Stimulated activated CD4-positive, alpha-beta T cell treated with anti-CD3 and anti-CD28 coated beads, Interleukin-2, amount 100 ng/mL, for 4 hours (primary cell): ENCODE data around the gene PHLDA1.
"Not testable (repeated sequence)": the region's sequence is repeated elsewhere in the genome, so short reads cannot be mapped to it uniquely, and the experiment has no call there.

Experiments
- DNase-seq: peaks from one replicate; pipeline ENCODE4 v3.0.0-alpha.2; 2020; ENCODE audit warnings: low read depth

Gene PHLDA1

DNA sequence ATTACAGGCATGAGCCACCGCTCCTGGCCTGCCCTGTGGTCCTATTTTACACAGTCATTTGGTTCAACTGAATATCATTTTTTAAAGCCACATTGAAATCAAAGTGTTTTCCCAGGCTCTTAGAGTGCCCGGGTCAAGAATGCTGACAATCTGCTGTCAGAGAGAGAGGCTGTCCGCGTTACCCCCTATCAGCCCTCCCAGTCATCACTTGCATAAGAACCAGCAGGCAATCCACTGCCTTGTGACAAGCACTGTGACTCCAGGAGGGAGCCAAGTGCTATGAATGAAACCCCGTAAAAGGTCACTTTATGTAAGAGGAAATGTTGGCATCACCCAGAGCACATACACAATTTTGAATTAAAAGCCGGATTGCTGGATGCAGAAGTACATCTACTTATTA lies 13.5 kb downstream of the PHLDA1 start:
- DNase-seq, result no peak

GRCh38 chr12:76014007-76014406 lies 17.6 kb downstream of the PHLDA1 start:
- DNase-seq, result no peak

DNA sequence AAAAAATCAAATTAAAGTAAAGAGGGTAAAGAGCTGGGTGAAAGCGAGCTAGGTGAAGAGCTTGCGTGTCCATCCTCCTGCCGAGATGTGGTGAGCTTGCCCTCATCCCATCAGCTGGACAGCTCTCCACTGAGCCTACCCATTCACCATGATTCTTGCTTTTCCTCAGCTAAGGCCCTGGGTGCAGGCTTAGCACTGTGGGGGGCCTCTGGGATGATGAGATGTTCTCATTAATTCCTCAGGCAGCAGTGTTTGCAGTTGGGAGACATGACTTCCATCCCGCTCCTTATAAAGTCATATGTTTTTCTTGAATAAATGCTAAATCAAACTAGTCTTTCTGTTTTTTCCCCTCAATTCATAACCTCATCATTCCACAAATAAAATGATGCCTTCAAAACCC lies 18.0 kb downstream of the PHLDA1 start:
- DNase-seq, result no peak

DNA sequence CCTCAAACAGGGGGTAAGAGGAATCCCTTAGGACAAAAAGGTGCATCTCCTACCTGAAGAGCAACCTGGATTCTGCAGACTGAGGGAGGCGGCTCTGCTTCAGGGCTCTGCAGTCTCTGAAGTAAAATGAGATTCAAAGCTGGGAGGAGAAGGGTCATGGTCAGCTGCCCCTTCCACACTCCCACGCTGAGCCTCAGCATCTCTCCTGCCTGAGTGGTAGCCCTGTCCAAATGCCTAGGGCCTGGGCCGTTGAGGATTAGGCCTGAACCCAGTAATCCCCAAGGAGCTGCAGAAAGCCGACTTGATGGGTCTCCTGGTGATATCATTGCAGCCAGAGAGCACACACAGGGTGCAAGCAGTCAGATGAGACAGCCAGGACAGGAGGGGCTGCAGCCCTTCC lies 18.9 kb downstream of the PHLDA1 start:
- no peak for DNase-seq

GRCh38 chr12:76010732-76011458 lies 20.7 kb downstream of the PHLDA1 start:
- no peak for DNase-seq

DNA sequence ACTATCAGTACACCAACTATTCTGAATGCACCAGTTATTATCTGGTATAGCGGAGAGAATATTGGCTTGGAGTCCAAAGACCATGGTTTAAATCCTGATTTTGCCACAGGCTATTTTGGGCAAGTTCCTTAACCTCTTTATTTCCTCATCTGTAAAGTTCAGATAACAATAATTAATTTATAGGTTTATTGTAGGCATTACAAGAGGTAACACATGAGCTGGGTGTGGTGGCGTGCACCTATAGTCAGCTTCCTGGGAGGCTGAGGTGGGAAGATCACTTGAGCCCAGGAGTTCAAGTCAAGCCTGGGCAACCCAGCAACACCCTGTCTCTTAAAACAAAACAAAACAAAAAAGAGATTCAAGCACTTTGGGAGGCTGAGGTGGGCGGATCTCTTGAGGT lies 23.1 kb downstream of the PHLDA1 start:
- no peak for DNase-seq

DNA sequence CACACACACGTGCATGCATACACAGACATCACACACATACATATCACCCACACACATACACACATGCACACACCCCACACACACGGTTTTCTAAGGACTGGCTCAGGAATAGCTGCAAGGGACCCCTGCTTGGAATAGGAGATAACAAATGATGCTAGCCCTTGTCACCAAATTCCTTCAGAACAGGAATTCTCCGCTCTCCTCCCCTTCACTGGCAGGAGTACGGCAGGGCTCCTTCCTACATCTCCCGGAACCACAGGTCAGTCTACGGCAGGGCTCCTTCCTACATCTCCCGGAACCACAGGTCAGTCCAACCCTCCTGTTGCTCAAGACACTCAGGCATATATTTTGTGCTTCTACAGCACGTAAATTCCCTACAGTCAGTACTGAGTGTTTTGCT lies 23.9 kb downstream of the PHLDA1 start:
- no peak for DNase-seq

GRCh38 chr12:76006028-76006925 lies 25.3 kb downstream of the PHLDA1 start:
- no peak for DNase-seq

DNA sequence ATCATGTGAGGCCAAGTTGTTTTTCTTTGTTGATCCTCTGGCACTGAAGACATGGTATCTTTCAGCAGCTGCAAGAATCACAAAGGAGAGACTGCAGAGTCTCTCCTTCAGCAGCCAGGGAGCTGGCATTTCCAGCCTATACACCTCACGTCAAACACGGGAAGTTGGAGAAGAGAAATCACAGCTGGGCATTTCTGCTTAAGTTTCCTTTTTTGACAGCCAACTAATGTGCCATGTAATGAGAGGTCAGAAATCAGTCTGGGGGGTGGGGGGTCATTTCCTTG lies 28.3 kb downstream of the PHLDA1 start:
- no peak for DNase-seq

DNA sequence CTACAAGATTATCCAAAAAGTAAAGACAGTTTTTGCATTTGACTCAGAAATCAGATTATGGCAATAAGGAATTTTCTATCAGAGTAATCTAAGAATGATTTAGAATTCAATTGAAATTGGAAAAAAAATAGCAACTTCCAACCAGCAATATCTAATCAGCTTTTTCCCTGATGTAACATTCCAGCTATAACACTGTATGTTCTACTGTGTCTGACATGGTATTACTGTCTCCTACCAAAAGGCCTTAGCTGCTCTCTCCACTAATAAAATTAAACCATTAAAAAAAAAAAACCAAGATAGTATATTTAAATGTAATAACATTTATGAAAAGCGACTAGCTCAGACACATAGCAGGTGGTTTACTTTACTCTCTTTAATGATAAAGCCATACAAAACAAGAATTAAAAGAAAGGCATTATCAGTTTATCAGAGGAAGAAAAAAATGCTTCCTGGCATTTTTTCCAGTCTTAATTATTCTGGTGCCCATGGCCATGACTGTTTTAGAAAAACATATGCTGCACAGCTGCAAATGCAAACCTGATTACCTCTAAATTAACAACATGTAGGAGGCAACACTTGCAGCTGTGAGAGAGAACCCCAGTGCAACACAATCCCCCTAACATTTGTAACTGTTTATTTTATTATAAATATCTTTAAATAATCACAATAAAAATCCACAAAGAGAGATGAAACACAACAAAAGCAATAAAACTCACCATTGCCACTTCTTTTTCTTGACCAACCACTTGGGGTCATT lies 28.8 kb downstream of the PHLDA1 start:
- DNase-seq, result no peak

- no peak for DNase-seq
These were observed 33.1 kb downstream of the PHLDA1 start for GRCh38 chr12:75998292-75999063.

- no peak for DNase-seq
These were observed 33.9 kb downstream of the PHLDA1 start for GRCh38 chr12:75997658-75998057.

- DNase-seq, result no peak
These were observed 34.6 kb downstream of the PHLDA1 start for GRCh38 chr12:75996861-75997447.

GRCh38 chr12:75995691-75996090 lies 35.9 kb downstream of the PHLDA1 start:
- DNase-seq, result no peak

DNA sequence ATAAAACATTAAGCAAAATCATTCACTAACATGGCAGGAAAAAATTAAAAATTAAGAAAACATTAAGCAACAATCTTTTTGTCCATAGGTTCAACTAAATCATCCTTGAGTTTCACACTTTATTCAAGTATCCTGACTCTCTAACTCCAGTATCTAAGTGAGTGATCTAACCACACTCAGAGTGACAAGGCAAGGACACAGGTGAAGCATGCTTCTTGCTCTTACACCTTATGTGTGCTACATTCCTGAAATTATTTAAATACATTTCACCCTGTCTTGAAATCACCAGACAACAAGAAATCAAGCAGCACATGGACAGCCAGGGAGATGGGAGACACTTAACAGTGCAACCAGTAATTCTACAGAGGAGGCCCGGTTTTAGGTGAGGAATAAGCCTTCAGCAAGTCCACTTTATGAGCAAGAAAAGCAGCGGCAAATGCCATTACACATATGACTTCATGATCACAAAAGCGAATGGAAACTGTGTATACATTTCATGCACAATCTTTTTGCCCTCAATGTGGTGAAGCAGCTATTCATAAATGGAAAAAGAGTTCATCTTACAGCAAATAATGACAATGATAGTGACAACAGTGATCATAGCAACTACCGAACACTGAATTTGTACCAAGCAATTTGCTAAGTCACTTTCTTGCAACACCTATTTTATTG lies 37.4 kb downstream of the PHLDA1 start:
- no peak for DNase-seq

GRCh38 chr12:75991753-75992152 lies 39.8 kb downstream of the PHLDA1 start:
- no peak for DNase-seq

DNA sequence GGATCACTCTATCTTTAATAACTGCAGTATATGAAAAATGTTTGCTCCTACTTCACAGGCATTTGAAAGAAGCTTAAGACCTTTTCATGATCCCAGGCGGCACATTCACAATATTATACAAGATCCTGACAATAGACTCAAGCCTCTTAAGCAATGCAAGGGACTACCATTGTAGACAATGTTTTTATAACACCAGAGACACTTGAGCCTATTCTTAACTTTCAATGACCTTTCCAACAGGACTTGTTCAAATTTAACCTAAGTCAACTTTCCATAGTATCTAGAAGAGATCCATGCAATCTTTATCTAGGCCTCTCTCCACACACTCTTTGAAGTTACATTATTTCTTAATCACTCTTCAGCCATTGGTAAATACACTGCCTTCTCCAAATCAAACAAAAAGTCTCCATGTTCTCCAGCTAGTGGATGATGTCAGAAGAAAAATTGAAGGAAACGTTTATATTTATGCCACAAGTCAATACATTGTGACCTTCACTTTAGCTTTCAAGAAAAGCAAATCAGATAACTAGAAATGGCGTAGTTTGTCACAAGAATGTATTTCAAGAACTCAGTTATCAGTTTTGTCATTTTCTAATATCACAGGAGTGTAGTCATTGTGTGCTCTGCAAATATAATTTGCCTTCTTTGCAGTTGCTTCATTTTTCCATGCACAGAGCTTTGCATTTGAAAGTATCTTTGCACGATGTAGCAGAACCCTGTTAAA lies 41.2 kb downstream of the PHLDA1 start:
- no peak for DNase-seq

DNA sequence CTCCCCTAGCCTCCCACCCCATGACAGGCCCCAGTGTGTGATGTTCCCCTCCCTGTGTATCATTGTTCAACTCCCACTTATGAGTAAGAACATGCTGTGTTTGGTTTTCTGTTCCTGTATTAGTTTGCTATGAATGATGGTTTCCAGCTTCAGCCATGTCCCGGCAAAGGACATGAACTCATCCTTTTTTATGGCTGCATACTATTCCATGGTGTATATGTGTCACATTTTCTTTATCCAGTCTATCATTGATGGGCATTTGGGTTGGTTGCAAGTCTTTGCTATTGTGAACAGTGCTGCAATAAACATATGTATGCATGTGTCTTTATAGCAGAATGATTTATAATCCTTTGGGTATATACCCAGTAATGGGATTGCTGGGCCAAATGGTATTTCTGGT lies 43.9 kb downstream of the PHLDA1 start:
- DNase-seq, result not testable (repeated sequence)

DNA sequence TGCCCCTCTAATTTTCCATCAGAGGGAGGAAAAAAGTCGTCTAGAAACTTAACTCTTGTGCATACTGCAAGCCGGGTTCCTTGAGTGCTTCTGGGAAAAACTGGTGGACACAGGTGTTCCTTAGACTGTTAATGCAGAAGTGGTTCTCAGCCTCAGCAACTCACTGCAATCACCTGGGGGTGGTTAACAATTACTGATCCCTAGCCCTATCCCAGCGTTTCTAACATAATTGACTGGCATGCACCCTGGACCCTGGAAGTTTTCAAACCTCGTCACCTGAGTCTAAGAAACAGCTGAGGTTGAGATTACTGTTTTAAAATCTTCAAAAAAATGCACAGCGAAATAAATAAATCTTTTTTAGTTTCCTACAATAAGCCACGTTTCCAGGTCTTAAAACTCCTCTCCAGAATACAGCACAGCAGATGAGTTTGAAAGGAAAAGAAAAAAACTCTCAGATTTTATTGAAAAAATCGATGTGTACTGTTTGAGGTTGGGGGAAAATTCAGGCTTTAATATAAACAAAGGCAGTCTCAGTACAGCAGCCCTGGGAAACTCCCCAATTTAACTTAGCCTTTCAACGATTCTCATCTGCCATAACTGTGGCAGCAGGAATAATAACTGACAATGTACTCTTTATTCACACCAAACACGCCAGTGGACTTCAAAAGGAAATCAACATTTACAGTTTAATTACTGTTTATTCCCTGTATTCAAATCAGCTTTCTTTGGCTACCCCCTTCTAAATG lies 45.4 kb downstream of the PHLDA1 start:
- DNase-seq, result no peak

DNA sequence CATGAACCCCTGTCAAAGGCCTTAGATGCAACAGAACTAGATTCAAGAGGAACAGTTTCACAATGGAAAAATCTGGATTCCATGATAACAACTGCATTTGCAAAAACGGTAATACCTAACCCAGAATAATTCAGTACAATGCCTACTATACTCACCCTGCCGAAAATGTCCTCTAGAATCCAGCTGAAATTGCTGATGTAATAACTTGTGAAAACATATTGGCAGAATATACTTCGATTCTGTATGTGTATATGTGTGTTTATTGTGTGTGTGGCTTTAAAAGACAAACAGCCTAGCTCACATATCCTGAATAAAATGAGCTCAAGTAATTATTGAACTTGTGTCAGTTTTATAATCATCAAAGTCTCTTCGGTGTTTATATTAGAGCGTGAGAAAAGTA lies 46.0 kb downstream of the PHLDA1 start:
- DNase-seq, result no peak
